Dendritic cell treated with granulocyte-macrophage colony-stimulating factor and Interleukin-4, amounts not matched to agents 40 ng/mL and 50 ng/mL, for 4 days (primary cell): Measurements from ENCODE around the gene NAT8L.

Experiments
- H3K27ac Mint-ChIP-seq: one replicate; pipeline ENCODE4 v1.8.0; 2022; ENCODE audit warnings: mild to moderate bottlenecking, mixed read lengths
- H3K27me3 Mint-ChIP-seq: one replicate; pipeline ENCODE4 v1.8.0; 2022; ENCODE audit warnings: mild to moderate bottlenecking, mixed read lengths
- H3K36me3 Mint-ChIP-seq: one replicate; pipeline ENCODE4 v1.8.0; 2022; ENCODE audit warnings: low read depth, mixed read lengths
- H3K4me1 Mint-ChIP-seq: one replicate; pipeline ENCODE4 v1.8.0; 2022; ENCODE audit warnings: low read depth, mixed read lengths
- H3K4me3 Mint-ChIP-seq: one replicate; pipeline ENCODE4 v1.8.0; 2022; ENCODE audit warnings: mild to moderate bottlenecking, moderate library complexity, mixed read lengths
- H3K9me3 Mint-ChIP-seq: one replicate; pipeline ENCODE4 v1.8.0; 2022; ENCODE audit warnings: mixed read lengths
- intact Hi-C: fragments of 100-400 bp; cut with micrococcal nuclease; formaldehyde crosslinking; loops from one replicate; pipeline ENCODE4 v1.15.0; 2022

NAT8L gene

GRCh38 chr4:2080429-2081300 lies 21.5 kb downstream of the NAT8L start:
- Mint-ChIP-seq H3K9me3 (no peaks in the 10 kb centered on the region), H3K4me3 (no peak overlapping the region), H3K4me1 (no peaks in the 10 kb centered on the region), H3K36me3 (no peaks in the 10 kb centered on the region), H3K27me3 (peaks cover 31% of the 10 kb centered on the region), H3K27ac (no peak overlapping the region)
- intact Hi-C loops: no loop called here

- no peaks in the 10 kb centered on the region for H3K36me3 Mint-ChIP-seq
- intact Hi-C loops: no loop called here
- peaks cover 33% of the 10 kb centered on the region for H3K27me3 Mint-ChIP-seq
- H3K4me3 Mint-ChIP-seq: no peak overlapping the region
- H3K4me1 Mint-ChIP-seq: no peaks in the 10 kb centered on the region
- no peak overlapping the region for H3K27ac Mint-ChIP-seq
- no peaks in the 10 kb centered on the region for H3K9me3 Mint-ChIP-seq
Measured at GRCh38 chr4:2081540-2081939, 22.4 kb downstream of the NAT8L start.

GRCh38 chr4:2082118-2082517 lies 23.0 kb downstream of the NAT8L start:
- H3K9me3 Mint-ChIP-seq: no peaks in the 10 kb centered on the region
- H3K27me3 Mint-ChIP-seq: peaks cover 35% of the 10 kb centered on the region
- H3K36me3 Mint-ChIP-seq: no peaks in the 10 kb centered on the region
- no peak overlapping the region for H3K4me3 Mint-ChIP-seq
- intact Hi-C loops: no loop called here
- H3K27ac Mint-ChIP-seq: no peak overlapping the region
- H3K4me1 Mint-ChIP-seq: no peaks in the 10 kb centered on the region

GRCh38 chr4:2082627-2083026 lies 23.5 kb downstream of the NAT8L start:
- Mint-ChIP-seq H3K4me3 (no peak overlapping the region), H3K36me3 (no peaks in the 10 kb centered on the region), H3K4me1 (no peaks in the 10 kb centered on the region), H3K27ac (no peak overlapping the region), H3K27me3 (peaks cover 36% of the 10 kb centered on the region), H3K9me3 (no peaks in the 10 kb centered on the region)
- intact Hi-C loops: no loop called here

- Mint-ChIP-seq H3K4me1 (no peaks in the 10 kb centered on the region), H3K27ac (no peak overlapping the region), H3K27me3 (peaks cover 36% of the 10 kb centered on the region), H3K9me3 (no peaks in the 10 kb centered on the region), H3K36me3 (no peaks in the 10 kb centered on the region), H3K4me3 (no peak overlapping the region)
- intact Hi-C loops: no loop called here
Measured at GRCh38 chr4:2083116-2083825, 24.1 kb downstream of the NAT8L start.

- H3K36me3 Mint-ChIP-seq: no peaks in the 10 kb centered on the region
- H3K4me3 Mint-ChIP-seq: no peak overlapping the region
- no peak overlapping the region for H3K27ac Mint-ChIP-seq
- intact Hi-C loops: no loop called here
- no peaks in the 10 kb centered on the region for H3K4me1 Mint-ChIP-seq
- peaks cover 36% of the 10 kb centered on the region for H3K27me3 Mint-ChIP-seq
- no peaks in the 10 kb centered on the region for H3K9me3 Mint-ChIP-seq
Measured at GRCh38 chr4:2083826-2084160, 24.7 kb downstream of the NAT8L start.

- no peak overlapping the region for H3K27ac Mint-ChIP-seq
- H3K4me3 Mint-ChIP-seq: no peak overlapping the region
- H3K36me3 Mint-ChIP-seq: no peaks in the 10 kb centered on the region
- H3K4me1 Mint-ChIP-seq: no peaks in the 10 kb centered on the region
- H3K9me3 Mint-ChIP-seq: no peaks in the 10 kb centered on the region
- intact Hi-C loops: no loop called here
- H3K27me3 Mint-ChIP-seq: peaks cover 38% of the 10 kb centered on the region
Measured at GRCh38 chr4:2084316-2084715, 25.2 kb downstream of the NAT8L start.

GRCh38 chr4:2085496-2085901 lies 26.4 kb downstream of the NAT8L start:
- intact Hi-C loops: no loop called here
- Mint-ChIP-seq H3K4me3 (no peak overlapping the region), H3K4me1 (no peaks in the 10 kb centered on the region), H3K27ac (no peak overlapping the region), H3K9me3 (no peaks in the 10 kb centered on the region), H3K27me3 (peaks cover 45% of the 10 kb centered on the region), H3K36me3 (no peaks in the 10 kb centered on the region)

GRCh38 chr4:2087170-2087569 lies 28.0 kb downstream of the NAT8L start:
- H3K9me3 Mint-ChIP-seq: no peaks in the 10 kb centered on the region
- H3K36me3 Mint-ChIP-seq: no peaks in the 10 kb centered on the region
- intact Hi-C loops: no loop called here
- peaks cover 56% of the 10 kb centered on the region for H3K27me3 Mint-ChIP-seq
- H3K4me1 Mint-ChIP-seq: no peaks in the 10 kb centered on the region
- no peak overlapping the region for H3K27ac Mint-ChIP-seq
- H3K4me3 Mint-ChIP-seq: no peak overlapping the region

GRCh38 chr4:2089222-2089621 lies 30.1 kb downstream of the NAT8L start:
- H3K4me3 Mint-ChIP-seq: no peak overlapping the region
- intact Hi-C loops: no loop called here
- H3K27ac Mint-ChIP-seq: no peak overlapping the region
- H3K27me3 Mint-ChIP-seq: peaks cover 58% of the 10 kb centered on the region
- H3K36me3 Mint-ChIP-seq: no peaks in the 10 kb centered on the region
- H3K4me1 Mint-ChIP-seq: no peaks in the 10 kb centered on the region
- no peaks in the 10 kb centered on the region for H3K9me3 Mint-ChIP-seq

GRCh38 chr4:2090642-2091041 lies 31.5 kb downstream of the NAT8L start:
- H3K36me3 Mint-ChIP-seq: no peaks in the 10 kb centered on the region
- H3K4me1 Mint-ChIP-seq: no peaks in the 10 kb centered on the region
- peaks cover 59% of the 10 kb centered on the region for H3K27me3 Mint-ChIP-seq
- no peaks in the 10 kb centered on the region for H3K9me3 Mint-ChIP-seq
- H3K4me3 Mint-ChIP-seq: no peak overlapping the region
- H3K27ac Mint-ChIP-seq: no peak overlapping the region
- intact Hi-C loops: no loop called here

- Mint-ChIP-seq H3K4me1 (no peaks in the 10 kb centered on the region), H3K27ac (no peak overlapping the region), H3K36me3 (no peaks in the 10 kb centered on the region), H3K9me3 (peaks cover 11% of the 10 kb centered on the region), H3K4me3 (no peak overlapping the region), H3K27me3 (peaks cover 70% of the 10 kb centered on the region)
- intact Hi-C loops: no loop called here
Measured at GRCh38 chr4:2091990-2092668, 33.0 kb downstream of the NAT8L start.

- Mint-ChIP-seq H3K4me1 (no peaks in the 10 kb centered on the region), H3K9me3 (peaks cover 11% of the 10 kb centered on the region), H3K27me3 (peaks cover 71% of the 10 kb centered on the region), H3K27ac (no peak overlapping the region), H3K4me3 (no peak overlapping the region), H3K36me3 (no peaks in the 10 kb centered on the region)
- intact Hi-C loops: no loop called here
Measured at GRCh38 chr4:2092669-2093053, 33.5 kb downstream of the NAT8L start.

- Mint-ChIP-seq H3K4me1 (no peaks in the 10 kb centered on the region), H3K9me3 (peaks cover 11% of the 10 kb centered on the region), H3K4me3 (no peak overlapping the region), H3K27me3 (peaks cover 74% of the 10 kb centered on the region), H3K27ac (no peak overlapping the region), H3K36me3 (no peaks in the 10 kb centered on the region)
- intact Hi-C loops: no loop called here
Measured at GRCh38 chr4:2093265-2093664, 34.1 kb downstream of the NAT8L start.
